NCI-H2196 (cell line): ENCODE measurements around the gene MEIOSIN.

Source experiments
- DNase-seq: peaks from one replicate; lab custom pipeline; 2025; ENCODE audit not compliant: unreplicated experiment; lab: John Stamatoyannopoulos, UW

Gene MEIOSIN

GRCh38 chr19:45764945-45765701 lies 31.9 kb downstream of the MEIOSIN start:
- DNase-seq = no peak

- no peak for DNase-seq
Measured at GRCh38 chr19:45765702-45766295, 32.6 kb downstream of the MEIOSIN start.

GRCh38 chr19:45766296-45766868 lies 33.1 kb downstream of the MEIOSIN start:
- no peak for DNase-seq

- DNase-seq = no peak
Measured at GRCh38 chr19:45766869-45767346, 33.7 kb downstream of the MEIOSIN start.

- no peak for DNase-seq
Measured at GRCh38 chr19:45767410-45767880, 34.2 kb downstream of the MEIOSIN start.

GRCh38 chr19:45767881-45768654 lies 34.8 kb downstream of the MEIOSIN start:
- peak; percentile 40 for DNase-seq

GRCh38 chr19:45768655-45768983 lies 35.4 kb downstream of the MEIOSIN start:
- peak; percentile 40 for DNase-seq

GRCh38 chr19:45768984-45769782 lies 35.9 kb downstream of the MEIOSIN start, which contains the start of gene SIX5:
Gene SIX5, minus strand, starts transcription at chr19:45769252. Its CDS starts 408 bp downstream, at chr19:45768844.
- peak; percentile 98 for DNase-seq

GRCh38 chr19:45769821-45770191 lies 36.6 kb downstream of the MEIOSIN start:
- peak; percentile 56 for DNase-seq

- peak; percentile 98 for DNase-seq
Measured at GRCh38 chr19:45770192-45771101, 37.2 kb downstream of the MEIOSIN start.

- no peak for DNase-seq
Measured at GRCh38 chr19:45771311-45771933, 38.2 kb downstream of the MEIOSIN start.

GRCh38 chr19:45772130-45772840 lies 39.0 kb downstream of the MEIOSIN start:
- no peak for DNase-seq

GRCh38 chr19:45772912-45773311 lies 39.7 kb downstream of the MEIOSIN start:
- DNase-seq = no peak

GRCh38 chr19:45773384-45773783 lies 40.1 kb downstream of the MEIOSIN start:
- peak; percentile 38 for DNase-seq

- DNase-seq = no peak
Measured at GRCh38 chr19:45774765-45775164, 41.5 kb downstream of the MEIOSIN start.

- DNase-seq = no peak
Measured at GRCh38 chr19:45777395-45777961, 44.2 kb downstream of the MEIOSIN start.

- no peak for DNase-seq
Measured at GRCh38 chr19:45778010-45778661, 44.9 kb downstream of the MEIOSIN start.
